GM12878 (cell line): ENCODE data around the gene TAF4. TPM values are rescaled to one million over a fixed set of nuclear protein-coding genes. Genes with fewer than 3 reads are reported as not detected.

ENCODE experiments used
- ATAC-seq: fragments of 200-7000 bp; cut with Tn5 transposase; 3 replicates; pipeline ENCODE4 v1.9.1; 2020; ENCODE audit warnings: mild to moderate bottlenecking, moderate library complexity
- BruUV-seq: library from RNA; stranded (reverse); fragments of 400-500 nt; replicated peaks from 2 replicates; lab custom pipeline; 2021; lab: Mats Ljungman, UMichigan
- CTCF ChIA-PET: fragments of 300-600 bp; sonication (Branson Sonifier 250); formaldehyde crosslinking; extraction: SDS; loops from one replicate; lab custom pipeline; 2021; ENCODE audit warnings: inconsistent platforms; lab: Yijun Ruan, JAX
- POLR2A ChIA-PET: fragments of 350-600 bp; formaldehyde crosslinking; extraction: SDS; loops from one replicate; lab custom pipeline; 2021; ENCODE audit warnings: inconsistent platforms; lab: Charles Lee
- RAD21 ChIA-PET: fragments of 300-600 bp; sonication (Branson Sonifier 250); formaldehyde crosslinking; loops from one replicate; lab custom pipeline; 2023; ENCODE audit warnings: antibody characterized with exemption; ENCODE audit not compliant: unreplicated experiment; lab: Charles Lee
- SMC1A ChIA-PET: fragments of 300-600 bp; sonication (Branson Sonifier 250); formaldehyde crosslinking; loops from one replicate; lab custom pipeline; 2023; ENCODE audit not compliant: unreplicated experiment, uncharacterized antibody; lab: Charles Lee
- DNase-seq: peaks from one replicate; pipeline ENCODE4 v3.0.0-alpha.2; 2011; ENCODE audit warnings: low read depth, low spot score
- FAIRE-seq: peaks from 3 replicates; lab custom pipeline; 2011; peaks lifted over from hg19 to GRCh38; lab: Jason Lieb, UNC
- H2AFZ ChIP-seq: 2 replicates; pipeline ENCODE4 v1.6.0; 2011; ENCODE audit warnings: low read depth, low read length, control low read depth; ENCODE audit not compliant: control insufficient read depth
- H3K27ac ChIP-seq: 2 replicates; pipeline ENCODE4 v1.5.1; 2011; ENCODE audit warnings: control low read depth; ENCODE audit not compliant: control insufficient read depth, insufficient read depth
- H3K27me3 ChIP-seq, 2 experiments: replicated peaks in 1 of 2; 2 replicates each; pipeline versions ENCODE4 v1.6.0 to v1.6.1; 2011; ENCODE audit warnings: low read length in 1 of 2; ENCODE audit not compliant: control insufficient read depth in 2 of 2, insufficient read depth in 2 of 2
- H3K36me3 ChIP-seq, 2 experiments: 2 replicates each; pipeline ENCODE4 v1.5.1; 2011; ENCODE audit warnings: low read length in 1 of 2; ENCODE audit not compliant: control insufficient read depth in 2 of 2, insufficient read depth in 2 of 2
- H3K4me1 ChIP-seq: 2 replicates; pipeline ENCODE4 v1.6.1; 2011; ENCODE audit warnings: mild to moderate bottlenecking, low read length, moderate library complexity, mixed read lengths; ENCODE audit not compliant: control insufficient read depth, insufficient read depth
- H3K4me2 ChIP-seq: 2 replicates; pipeline ENCODE4 v1.6.0; 2011; ENCODE audit warnings: control low read depth; ENCODE audit not compliant: control insufficient read depth, insufficient read depth
- H3K4me3 ChIP-seq: fragments of 200-600 bp; sonication (generic); 2 replicates; pipeline ENCODE4 v1.5.1; 2016
- H3K79me2 ChIP-seq: 2 replicates; pipeline ENCODE4 v1.6.0; 2011; ENCODE audit warnings: low read length; ENCODE audit not compliant: control insufficient read depth, insufficient read depth
- H3K9ac ChIP-seq: 2 replicates; pipeline ENCODE4 v1.8.0; 2011; ENCODE audit warnings: low read length, control low read depth, mixed read lengths; ENCODE audit not compliant: control insufficient read depth, insufficient read depth
- H3K9me3 ChIP-seq: replicated peaks from 3 replicates; pipeline ENCODE4 v1.5.1; 2011; ENCODE audit warnings: mild to moderate bottlenecking, low read length; ENCODE audit not compliant: control insufficient read depth, insufficient read depth
- H4K20me1 ChIP-seq: 2 replicates; pipeline ENCODE4 v1.6.0; 2011; ENCODE audit not compliant: control insufficient read depth, insufficient read depth
- ETV6 ChIP-seq, 2 experiments: fragments of 450-650 bp in 1 of 2; IDR thresholded peaks in 1 of 2; conservative IDR thresholded peaks in 1 of 2; 2 replicates each; pipeline ENCODE4 v1.6.1; 2014; ENCODE audit warnings: antibody characterized with exemption in 1 of 2, borderline replicate concordance in 1 of 2, low read depth in 1 of 2, mild to moderate bottlenecking in 1 of 2, moderate library complexity in 1 of 2
- FOXM1 ChIP-seq: IDR thresholded peaks from 2 replicates; pipeline ENCODE4 v1.6.1; 2012; ENCODE audit warnings: low read depth, mild to moderate bottlenecking, inconsistent platforms, low read length, moderate library complexity
- HDAC6 ChIP-seq: fragments of 200-600 bp; sonication (generic); IDR thresholded peaks from one replicate; pipeline ENCODE4 v1.8.0; 2017; ENCODE audit warnings: antibody characterized with exemption; ENCODE audit not compliant: unreplicated experiment
- IRF4 ChIP-seq: IDR thresholded peaks from 2 replicates; pipeline ENCODE4 v1.6.1; 2011; ENCODE audit warnings: low read depth, low read length
- MEF2A ChIP-seq: IDR thresholded peaks from 2 replicates; pipeline ENCODE4 v1.6.1; 2011; ENCODE audit warnings: low read depth, mild to moderate bottlenecking, low read length, moderate library complexity; ENCODE audit not compliant: insufficient read depth
- MTA3 ChIP-seq: IDR thresholded peaks from 2 replicates; pipeline ENCODE4 v1.6.1; 2012; ENCODE audit warnings: low read length, inconsistent platforms, borderline replicate concordance
- NFXL1 ChIP-seq: fragments of 450-650 bp; IDR thresholded peaks from 2 replicates; pipeline ENCODE4 v1.6.1; 2017; ENCODE audit warnings: antibody characterized with exemption, mild to moderate bottlenecking, borderline replicate concordance
- RELA ChIP-seq: fragments of 450-650 bp; IDR thresholded peaks from 2 replicates; pipeline ENCODE4 v1.8.0; 2014; ENCODE audit warnings: borderline replicate concordance; ENCODE audit not compliant: partially characterized antibody
- YY1 ChIP-seq: IDR thresholded peaks from 2 replicates; pipeline ENCODE4 v1.6.1; 2011; ENCODE audit warnings: low read depth, mild to moderate bottlenecking, low read length
- ZNF274 ChIP-seq: IDR thresholded peaks from one replicate; pipeline ENCODE4 v1.8.0; 2011; ENCODE audit not compliant: insufficient read length, insufficient read depth
- WGBS: methylation state at CpG from one replicate; pipeline ENCODE4 v1.1.6; 2016; ENCODE audit warnings: low lambda C conversion rate; ENCODE audit not compliant: insufficient replicate concordance, insufficient coverage; ENCODE audit errors: missing lambda C conversion rate; 5-methylcytosine and 5-hydroxymethylcytosine counted together
- in situ Hi-C: fragments of 300-500 bp; cut with MboI; formaldehyde crosslinking; loops from 9 replicates; pipeline ENCODE4 v1.14.3; 2018; ENCODE audit warnings: mixed read lengths
- intact Hi-C: fragments of 100-400 bp; cut with micrococcal nuclease; formaldehyde crosslinking; loops from one replicate; pipeline ENCODE4 v1.14.2; 2022; ENCODE audit not compliant: unreplicated experiment
- polyA plus RNA-seq, 11 experiments: library from polyadenylated mRNA; depleted of rRNA in 4 of 11; unstranded in 6 of 11; stranded (reverse) in 5 of 11; fragments of >200 nt; fragmentation: Nextera tagmentation in 4 of 11; fragmentation: Illumina TruSeq in 1 of 11; extraction: Ambion mirVana in 4 of 11; extraction: Trizol in 1 of 11; gene quantifications; 1 replicate in 1 of 11; 2 replicates in 10 of 11; pipeline versions ENCODE4 v1.2.1 to v1.2.3, GENCODE V29; 2011 to 2016; ENCODE audit warnings: inconsistent platforms in 2 of 11, missing spikeins in 2 of 11, low read depth in 1 of 11
- total RNA-seq, 4 experiments: library from RNA; depleted of rRNA in 3 of 4; stranded (reverse); fragments of >200 nt in 3 of 4; fragmentation: Illumina TruSeq in 1 of 4; extraction: Trizol in 1 of 4; gene quantifications; 2 replicates each; pipeline versions ENCODE4 v1.2.1 to v1.2.3, GENCODE V29; 2013 to 2021
- TF ChIP-seq, protein P1 (sequence below): IDR thresholded peaks from 2 replicates; pipeline ENCODE4 v1.6.1; 2012; ENCODE audit warnings: mild to moderate bottlenecking, low read depth, low read length
- TF ChIP-seq, protein P2 (sequence below): IDR thresholded peaks from 2 replicates; pipeline ENCODE4 v1.6.1; 2012; ENCODE audit warnings: low read depth, low read length, improper control_type of control experiment
- TF ChIP-seq, protein P3 (sequence below): IDR thresholded peaks from 2 replicates; pipeline ENCODE4 v1.6.1; 2011; ENCODE audit warnings: borderline replicate concordance, low read depth, mild to moderate bottlenecking, moderate library complexity, mixed read lengths, low read length; ENCODE audit not compliant: insufficient read depth; ENCODE audit errors: extremely low read length

TAF4 gene
- total and polyA plus RNA-seq, 10 of the 15 experiments (the other 5 are each of a cell fraction or from before 2014, with no cell fraction given) = 0.39 to 16.9 (median 3.4) TPM

DNA sequence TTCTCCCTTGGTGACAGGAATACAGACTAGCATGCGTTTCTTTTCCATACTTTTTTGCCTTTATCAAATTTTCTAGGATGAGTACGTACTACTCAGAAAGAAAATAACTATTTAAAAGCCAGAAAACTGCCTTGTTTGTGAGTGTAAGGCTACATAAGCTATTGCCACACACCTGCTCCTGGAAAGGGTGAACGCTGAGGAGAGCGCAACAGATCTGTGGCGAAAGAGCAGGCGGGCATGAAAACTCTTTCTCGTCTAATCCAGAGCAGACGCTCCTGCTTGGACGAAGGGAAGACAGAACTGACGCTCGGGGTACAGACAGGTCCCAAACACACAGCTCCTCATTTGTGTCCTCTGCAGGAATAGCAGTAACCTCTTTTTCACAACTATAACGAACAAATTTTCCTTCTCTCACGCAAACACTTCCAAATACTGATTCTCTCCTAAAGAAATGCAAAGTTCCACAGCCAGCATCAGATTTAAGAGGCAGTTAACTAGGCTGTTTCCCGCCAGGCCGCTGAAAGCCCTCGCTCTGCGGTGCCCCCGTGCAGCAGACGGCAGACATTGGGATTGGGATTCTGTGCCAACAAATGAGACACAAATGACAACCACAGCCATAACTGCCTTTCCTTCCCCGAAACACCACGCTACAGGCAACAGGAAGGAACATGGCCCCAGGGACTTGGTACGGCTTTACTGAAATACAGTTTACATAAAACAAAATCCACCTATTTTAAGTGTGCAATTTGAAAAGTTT lies 20.0 kb downstream of the TAF4 start:
- in situ Hi-C loops = no loop called here
- Histone ChIP-seq H3K4me2 (no peak overlapping the region), H3K4me1 (no peaks in the 10 kb centered on the region), H2AFZ (no peak overlapping the region), H3K9ac (no peak overlapping the region), H3K27me3 (no peaks in the 10 kb centered on the region), H3K9me3 (no peaks in the 10 kb centered on the region), H3K4me3 (no peak overlapping the region), H3K36me3 (peaks cover 0 to 4% of the 10 kb centered on the region in 2 experiments; a peak in 3 of 4 replicates), H4K20me1 (no peaks in the 10 kb centered on the region), H3K79me2 (no peaks in the 10 kb centered on the region; the same call in 1 of the 2 replicates), H3K27ac (no peak overlapping the region)
- SMC1A ChIA-PET = no interaction called here
- intact Hi-C loops = no loop called here
- POLR2A ChIA-PET = no interaction called here
- BruUV-seq = no TSS peak
- RAD21 ChIA-PET = no interaction called here
- DNase-seq (no peak), ATAC-seq (no peak), FAIRE-seq (no peak)
- WGBS = 96% methylated on average over 22 of the region's 22 CpGs
- CTCF ChIA-PET = no interaction called here
- TF ChIP-seq IRF4 = no peak
- TF ChIP-seq, protein P1, sequence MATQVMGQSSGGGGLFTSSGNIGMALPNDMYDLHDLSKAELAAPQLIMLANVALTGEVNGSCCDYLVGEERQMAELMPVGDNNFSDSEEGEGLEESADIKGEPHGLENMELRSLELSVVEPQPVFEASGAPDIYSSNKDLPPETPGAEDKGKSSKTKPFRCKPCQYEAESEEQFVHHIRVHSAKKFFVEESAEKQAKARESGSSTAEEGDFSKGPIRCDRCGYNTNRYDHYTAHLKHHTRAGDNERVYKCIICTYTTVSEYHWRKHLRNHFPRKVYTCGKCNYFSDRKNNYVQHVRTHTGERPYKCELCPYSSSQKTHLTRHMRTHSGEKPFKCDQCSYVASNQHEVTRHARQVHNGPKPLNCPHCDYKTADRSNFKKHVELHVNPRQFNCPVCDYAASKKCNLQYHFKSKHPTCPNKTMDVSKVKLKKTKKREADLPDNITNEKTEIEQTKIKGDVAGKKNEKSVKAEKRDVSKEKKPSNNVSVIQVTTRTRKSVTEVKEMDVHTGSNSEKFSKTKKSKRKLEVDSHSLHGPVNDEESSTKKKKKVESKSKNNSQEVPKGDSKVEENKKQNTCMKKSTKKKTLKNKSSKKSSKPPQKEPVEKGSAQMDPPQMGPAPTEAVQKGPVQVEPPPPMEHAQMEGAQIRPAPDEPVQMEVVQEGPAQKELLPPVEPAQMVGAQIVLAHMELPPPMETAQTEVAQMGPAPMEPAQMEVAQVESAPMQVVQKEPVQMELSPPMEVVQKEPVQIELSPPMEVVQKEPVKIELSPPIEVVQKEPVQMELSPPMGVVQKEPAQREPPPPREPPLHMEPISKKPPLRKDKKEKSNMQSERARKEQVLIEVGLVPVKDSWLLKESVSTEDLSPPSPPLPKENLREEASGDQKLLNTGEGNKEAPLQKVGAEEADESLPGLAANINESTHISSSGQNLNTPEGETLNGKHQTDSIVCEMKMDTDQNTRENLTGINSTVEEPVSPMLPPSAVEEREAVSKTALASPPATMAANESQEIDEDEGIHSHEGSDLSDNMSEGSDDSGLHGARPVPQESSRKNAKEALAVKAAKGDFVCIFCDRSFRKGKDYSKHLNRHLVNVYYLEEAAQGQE = no peak
- TF ChIP-seq, protein P2, sequence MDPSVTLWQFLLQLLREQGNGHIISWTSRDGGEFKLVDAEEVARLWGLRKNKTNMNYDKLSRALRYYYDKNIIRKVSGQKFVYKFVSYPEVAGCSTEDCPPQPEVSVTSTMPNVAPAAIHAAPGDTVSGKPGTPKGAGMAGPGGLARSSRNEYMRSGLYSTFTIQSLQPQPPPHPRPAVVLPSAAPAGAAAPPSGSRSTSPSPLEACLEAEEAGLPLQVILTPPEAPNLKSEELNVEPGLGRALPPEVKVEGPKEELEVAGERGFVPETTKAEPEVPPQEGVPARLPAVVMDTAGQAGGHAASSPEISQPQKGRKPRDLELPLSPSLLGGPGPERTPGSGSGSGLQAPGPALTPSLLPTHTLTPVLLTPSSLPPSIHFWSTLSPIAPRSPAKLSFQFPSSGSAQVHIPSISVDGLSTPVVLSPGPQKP = no peak
- no peak for TF ChIP-seq NFXL1
- TF ChIP-seq ETV6 (conservative IDR thresholded peaks at IDR 0.05 in 1 of 2, IDR thresholded peaks at IDR 0.05 in 1 of 2; ENCODE audit: borderline replicate concordance in 1 of 2, low read depth in 1 of 2) = no peak
- TF ChIP-seq YY1 = no peak
- TF ChIP-seq, protein P3, sequence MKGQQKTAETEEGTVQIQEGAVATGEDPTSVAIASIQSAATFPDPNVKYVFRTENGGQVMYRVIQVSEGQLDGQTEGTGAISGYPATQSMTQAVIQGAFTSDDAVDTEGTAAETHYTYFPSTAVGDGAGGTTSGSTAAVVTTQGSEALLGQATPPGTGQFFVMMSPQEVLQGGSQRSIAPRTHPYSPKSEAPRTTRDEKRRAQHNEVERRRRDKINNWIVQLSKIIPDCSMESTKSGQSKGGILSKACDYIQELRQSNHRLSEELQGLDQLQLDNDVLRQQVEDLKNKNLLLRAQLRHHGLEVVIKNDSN = no peak
- TF ChIP-seq HDAC6 = no peak
- TF ChIP-seq ZNF274 = no peak
- no peak for TF ChIP-seq RELA
- no peak for TF ChIP-seq FOXM1
- TF ChIP-seq MTA3 = no peak
- TF ChIP-seq MEF2A = no peak
